Trophoblast cell (in vitro differentiated cells and primary cell): ENCODE data around the gene CELA1.
A peak's percentile ranks its signal among the peaks of the same experiment; 100 is the strongest.

ENCODE experiments used
- DNase-seq, 2 donors: peaks; one replicate each; pipeline ENCODE4 v3.0.0-alpha.2; 2016
- H2AFZ ChIP-seq: 2 replicates; pipeline ENCODE4 v1.6.1; 2013; ENCODE audit warnings: low read length, moderate library complexity, mild to moderate bottlenecking; ENCODE audit not compliant: insufficient read depth, poor library complexity
- H2AK5ac ChIP-seq: 2 replicates; pipeline ENCODE4 v1.6.1; 2013; ENCODE audit warnings: mild to moderate bottlenecking, low read length
- H2BK120ac ChIP-seq: 2 replicates; pipeline ENCODE4 v1.6.1; 2013; ENCODE audit warnings: low read length, mild to moderate bottlenecking, moderate library complexity; ENCODE audit not compliant: insufficient read depth, poor library complexity
- H2BK12ac ChIP-seq: 2 replicates; pipeline ENCODE4 v1.6.1; 2013; ENCODE audit warnings: mild to moderate bottlenecking, low read length, moderate library complexity
- H2BK5ac ChIP-seq: 2 replicates; pipeline ENCODE4 v1.6.1; 2013; ENCODE audit warnings: low read length, low read depth, moderate library complexity, mild to moderate bottlenecking; ENCODE audit not compliant: poor library complexity
- H3K14ac ChIP-seq: 2 replicates; pipeline ENCODE4 v1.6.1; 2013; ENCODE audit warnings: mild to moderate bottlenecking, low read length
- H3K18ac ChIP-seq: 2 replicates; pipeline ENCODE4 v1.6.1; 2013; ENCODE audit warnings: mild to moderate bottlenecking, low read length
- H3K23ac ChIP-seq: 2 replicates; pipeline ENCODE4 v1.6.1; 2013; ENCODE audit warnings: low read length
- H3K27ac ChIP-seq: 2 replicates; pipeline ENCODE4 v1.5.1; 2013; ENCODE audit warnings: low read depth, mild to moderate bottlenecking, inconsistent platforms, low read length, moderate library complexity
- H3K27me3 ChIP-seq: 2 replicates; pipeline ENCODE4 v1.6.1; 2013; ENCODE audit warnings: inconsistent platforms, mild to moderate bottlenecking, low read length, moderate library complexity; ENCODE audit not compliant: insufficient read depth
- H3K36me3 ChIP-seq, 2 experiments: 1 replicate in 1 of 2; 2 replicates in 1 of 2; pipeline ENCODE4 v1.6.1; 2013; ENCODE audit warnings: low read length in 2 of 2, mild to moderate bottlenecking in 2 of 2, moderate library complexity in 1 of 2; ENCODE audit not compliant: insufficient read depth in 2 of 2, control insufficient read depth in 1 of 2
- H3K4ac ChIP-seq: 2 replicates; pipeline ENCODE4 v1.6.1; 2013; ENCODE audit warnings: low read depth, mild to moderate bottlenecking, low read length, moderate library complexity
- H3K4me1 ChIP-seq, 2 experiments: 1 replicate in 1 of 2; 2 replicates in 1 of 2; pipeline ENCODE4 v1.6.1; 2013; ENCODE audit warnings: low read length in 2 of 2, mild to moderate bottlenecking in 2 of 2, moderate library complexity in 1 of 2; ENCODE audit not compliant: insufficient read depth in 2 of 2, control insufficient read depth in 1 of 2
- H3K4me2 ChIP-seq: 2 replicates; pipeline ENCODE4 v1.6.1; 2013; ENCODE audit warnings: inconsistent platforms, mild to moderate bottlenecking, low read length, moderate library complexity
- H3K4me3 ChIP-seq: 2 replicates; pipeline ENCODE4 v1.5.1; 2013; ENCODE audit warnings: mild to moderate bottlenecking, low read depth, low read length, inconsistent platforms
- H3K79me1 ChIP-seq: one replicate; pipeline ENCODE4 v1.6.1; 2013; ENCODE audit warnings: low read length
- H3K79me2 ChIP-seq: 2 replicates; pipeline ENCODE4 v1.6.1; 2013; ENCODE audit warnings: low read length, mild to moderate bottlenecking; ENCODE audit not compliant: control insufficient read depth, insufficient read depth, poor library complexity
- H3K9ac ChIP-seq: 2 replicates; pipeline ENCODE4 v1.6.1; 2013; ENCODE audit warnings: mild to moderate bottlenecking, low read length
- H3K9me3 ChIP-seq: 2 replicates; pipeline ENCODE4 v1.6.1; 2013; ENCODE audit warnings: low read depth, mild to moderate bottlenecking, control low read depth, inconsistent platforms, low read length; ENCODE audit not compliant: insufficient read depth
- H4K12ac ChIP-seq: 2 replicates; pipeline ENCODE4 v1.6.1; 2013; ENCODE audit warnings: low read depth, mild to moderate bottlenecking, low read length, moderate library complexity
- H4K8ac ChIP-seq: 2 replicates; pipeline ENCODE4 v1.6.1; 2013; ENCODE audit warnings: low read depth, mild to moderate bottlenecking, low read length, moderate library complexity
- H4K91ac ChIP-seq: one replicate; pipeline ENCODE4 v1.6.1; 2013; ENCODE audit warnings: low read depth, mild to moderate bottlenecking, low read length, moderate library complexity
- WGBS: extraction: QIAGEN DNeasy Blood & Tissue Kit; methylation state at CpG from one replicate; pipeline ENCODE4 v1.1.7; 2013; ENCODE audit warnings: missing lambda C conversion rate; ENCODE audit not compliant: insufficient read length, insufficient coverage; ENCODE audit errors: extremely low coverage; 5-methylcytosine and 5-hydroxymethylcytosine counted together

Gene CELA1

GRCh38 chr12:51362747-51363342 lies 16.4 kb upstream of the CELA1 start:
- no peak overlapping the region for H3K14ac ChIP-seq

DNA sequence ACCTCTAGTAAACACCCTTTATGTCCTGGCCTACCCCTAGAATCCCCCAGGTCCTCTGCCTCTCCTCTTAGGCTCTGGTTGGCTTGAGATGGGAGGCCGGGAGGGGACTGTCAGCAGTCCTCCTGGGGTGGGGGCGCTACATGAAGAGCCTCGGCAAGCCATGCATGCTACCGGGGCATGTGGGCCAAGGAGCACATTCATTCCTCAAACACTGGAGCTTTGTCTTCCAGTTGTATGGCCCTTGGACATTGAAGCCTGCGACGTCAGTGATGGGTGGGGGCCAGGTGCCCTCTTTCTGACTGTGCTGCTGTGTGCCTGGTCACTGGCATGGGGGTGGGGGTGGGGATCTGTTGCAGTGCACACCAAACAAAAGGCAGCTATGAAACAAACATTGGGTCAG lies 15.8 kb upstream of the CELA1 start:
- peaks cover 1% of the 10 kb centered on the region for H3K9me3 ChIP-seq
- H3K4me3 ChIP-seq, result no peak overlapping the region
- peaks cover 8% of the 10 kb centered on the region for H3K79me1 ChIP-seq
- no peak overlapping the region for H3K14ac ChIP-seq
- no peak overlapping the region for H3K9ac ChIP-seq
- H4K8ac ChIP-seq, result no peak overlapping the region
- no CpG with 5 or more reads among the region's 6 CpGs for WGBS
- peak overlapping the region; percentile 12 for H4K12ac ChIP-seq
- H2BK5ac ChIP-seq, result peak overlapping the region; percentile 9
- H2BK120ac ChIP-seq, result peak overlapping the region; percentile 21
- peak overlapping the region; percentile 41 for H2BK12ac ChIP-seq
- peak overlapping the region; percentile 35 for H2AK5ac ChIP-seq
- H4K91ac ChIP-seq, result peak overlapping the region; percentile 29
- no peak overlapping the region for H3K27ac ChIP-seq
- H3K79me2 ChIP-seq, result no peaks in the 10 kb centered on the region
- no peak overlapping the region for H3K4ac ChIP-seq
- H3K18ac ChIP-seq, result peak overlapping the region; percentile 29
- no peaks in the 10 kb centered on the region for H3K27me3 ChIP-seq
- H2AFZ ChIP-seq, result no peak overlapping the region
- H3K36me3 ChIP-seq, result peaks cover 67 to 78% of the 10 kb centered on the region in 2 experiments
- H3K4me1 ChIP-seq, result peaks cover 21 to 25% of the 10 kb centered on the region in 2 experiments
- H3K23ac ChIP-seq, result no peak overlapping the region
- no peak for DNase-seq
- H3K4me2 ChIP-seq, result no peak overlapping the region

More at GRCh38 chr12:51362747-51363342, 16.4 kb upstream of the CELA1 start:
- Histone ChIP-seq H3K9ac (no peak overlapping the region), H4K8ac (no peak overlapping the region), H3K4me3 (no peak overlapping the region), H3K9me3 (peaks cover 1% of the 10 kb centered on the region), H2BK5ac (no peak overlapping the region), H3K4me1 (peaks cover 21 to 25% of the 10 kb centered on the region in 2 experiments), H3K79me2 (no peaks in the 10 kb centered on the region), H3K27me3 (no peaks in the 10 kb centered on the region), H4K91ac (no peak overlapping the region), H3K79me1 (peaks cover 8% of the 10 kb centered on the region), H3K4ac (peak overlapping the region; percentile 19), H4K12ac (no peak overlapping the region), H2AK5ac (no peak overlapping the region), H3K4me2 (no peak overlapping the region), H2BK12ac (peak overlapping the region; percentile 31), H3K23ac (no peak overlapping the region), H2AFZ (no peak overlapping the region), H2BK120ac (no peak overlapping the region), H3K36me3 (peaks cover 66 to 78% of the 10 kb centered on the region in 2 experiments), H3K27ac (no peak overlapping the region), H3K18ac (peak overlapping the region; percentile 29)
- DNase-seq, result no peak
- WGBS, result no CpG with 5 or more reads among the region's 2 CpGs

- peaks cover 73 to 85% of the 10 kb centered on the region in 2 experiments for H3K36me3 ChIP-seq
- no peak overlapping the region for H3K14ac ChIP-seq
- no peak overlapping the region for H3K4ac ChIP-seq
- no peak overlapping the region for H4K8ac ChIP-seq
- no peaks in the 10 kb centered on the region for H3K79me2 ChIP-seq
- H2BK12ac ChIP-seq, result no peak overlapping the region
- H3K4me3 ChIP-seq, result no peak overlapping the region
- H2BK120ac ChIP-seq, result no peak overlapping the region
- DNase-seq, result no peak
- no peaks in the 10 kb centered on the region for H3K27me3 ChIP-seq
- H3K9ac ChIP-seq, result no peak overlapping the region
- no peak overlapping the region for H2AFZ ChIP-seq
- H2AK5ac ChIP-seq, result no peak overlapping the region
- peaks cover 21 to 25% of the 10 kb centered on the region in 2 experiments for H3K4me1 ChIP-seq
- H3K4me2 ChIP-seq, result no peak overlapping the region
- H3K79me1 ChIP-seq, result peaks cover 8% of the 10 kb centered on the region
- WGBS, result no CpG with 5 or more reads among the region's 8 CpGs
- H4K12ac ChIP-seq, result no peak overlapping the region
- no peak overlapping the region for H4K91ac ChIP-seq
- no peak overlapping the region for H3K18ac ChIP-seq
- H2BK5ac ChIP-seq, result no peak overlapping the region
- H3K9me3 ChIP-seq, result peaks cover 1% of the 10 kb centered on the region
- H3K27ac ChIP-seq, result no peak overlapping the region
- H3K23ac ChIP-seq, result no peak overlapping the region
These were observed 14.9 kb upstream of the CELA1 start for GRCh38 chr12:51361161-51362016.

DNA sequence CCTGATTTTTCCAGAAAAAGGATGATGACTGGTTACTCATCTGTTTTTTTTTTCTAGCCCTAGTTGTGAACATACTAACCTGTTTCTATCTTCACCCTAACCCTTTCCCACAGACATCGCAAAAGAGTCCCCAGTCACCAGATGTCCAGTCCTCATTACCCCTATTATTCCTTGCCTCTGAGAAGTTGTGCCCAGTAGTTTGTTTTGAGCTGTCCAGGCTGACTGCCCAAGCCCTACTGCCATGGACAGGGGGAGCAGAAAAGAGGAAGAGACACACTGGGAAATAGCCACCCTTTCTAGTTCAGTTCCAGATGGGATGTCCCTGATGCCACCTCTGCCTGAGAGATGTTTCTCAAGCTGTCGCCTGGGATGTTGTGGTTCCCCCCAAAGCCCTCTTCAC lies 13.8 kb upstream of the CELA1 start:
- H4K8ac ChIP-seq, result no peak overlapping the region

More for the DNA sequence above, 13.8 kb upstream of the CELA1 start:
- Histone ChIP-seq H3K27ac (no peak overlapping the region), H3K14ac (no peak overlapping the region), H2BK12ac (no peak overlapping the region), H3K4me3 (no peak overlapping the region), H4K12ac (no peak overlapping the region), H2BK5ac (no peak overlapping the region), H3K79me2 (no peaks in the 10 kb centered on the region), H3K9me3 (peaks cover 1% of the 10 kb centered on the region), H3K4me1 (peaks cover 21 to 25% of the 10 kb centered on the region in 2 experiments), H3K9ac (no peak overlapping the region), H3K4me2 (no peak overlapping the region), H2BK120ac (no peak overlapping the region), H3K23ac (no peak overlapping the region), H3K79me1 (peaks cover 8% of the 10 kb centered on the region), H2AK5ac (no peak overlapping the region), H3K4ac (no peak overlapping the region), H4K91ac (no peak overlapping the region), H3K18ac (no peak overlapping the region), H3K36me3 (peaks cover 73 to 82% of the 10 kb centered on the region in 2 experiments), H3K27me3 (no peaks in the 10 kb centered on the region), H2AFZ (no peak overlapping the region)
- WGBS, result no CpG with 5 or more reads among the region's 2 CpGs
- DNase-seq, result no peak
